GM10248 (cell line): ENCODE data around the gene TTC3.

Experiments
- CTCF ChIA-PET: fragments of 300-600 bp; sonication (Branson Sonifier 250); formaldehyde crosslinking; extraction: SDS; loops from one replicate; lab custom pipeline; 2021; ENCODE audit warnings: antibody characterized with exemption; lab: Yijun Ruan, JAX
- POLR2A ChIA-PET: fragments of 350-650 bp; sonication (Branson Sonifier 250); formaldehyde crosslinking; extraction: SDS; loops from one replicate; lab custom pipeline; 2020; ENCODE audit warnings: antibody characterized with exemption; lab: Yijun Ruan, JAX
- DNase-seq: peaks from one replicate; pipeline ENCODE4 v3.0.0; 2012; ENCODE audit errors: extremely low spot score
- TF ChIP-seq, protein P1 (sequence below): IDR thresholded peaks from 2 replicates; pipeline ENCODE4 v1.5.1; 2012; ENCODE audit warnings: mild to moderate bottlenecking, low read depth; ENCODE audit errors: extremely low read depth, missing control alignments, control extremely low read depth

Gene TTC3

DNA sequence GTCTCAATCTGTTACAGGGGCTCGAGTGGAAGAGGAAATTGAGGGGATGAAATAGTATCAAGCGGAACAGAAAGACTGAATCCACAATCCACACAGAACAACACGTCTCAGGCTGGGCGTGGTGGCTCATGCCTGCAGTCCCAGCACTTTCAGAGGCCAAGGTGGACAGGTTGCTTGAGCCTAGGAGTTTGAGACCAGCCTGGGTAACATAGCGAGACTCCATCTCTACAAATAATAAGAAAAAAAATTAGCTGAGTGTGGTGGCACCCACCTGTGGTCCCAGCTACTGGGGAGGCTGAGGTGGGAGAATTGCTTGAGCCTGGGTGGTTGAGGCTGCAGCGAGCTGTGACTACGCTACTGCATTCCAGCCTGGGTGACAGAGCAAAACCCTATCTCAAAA, 168.4 kb downstream of the TTC3 start:
- ChIA-PET POLR2A (no interaction called here), CTCF (no interaction called here)
- TF ChIP-seq, protein P1, sequence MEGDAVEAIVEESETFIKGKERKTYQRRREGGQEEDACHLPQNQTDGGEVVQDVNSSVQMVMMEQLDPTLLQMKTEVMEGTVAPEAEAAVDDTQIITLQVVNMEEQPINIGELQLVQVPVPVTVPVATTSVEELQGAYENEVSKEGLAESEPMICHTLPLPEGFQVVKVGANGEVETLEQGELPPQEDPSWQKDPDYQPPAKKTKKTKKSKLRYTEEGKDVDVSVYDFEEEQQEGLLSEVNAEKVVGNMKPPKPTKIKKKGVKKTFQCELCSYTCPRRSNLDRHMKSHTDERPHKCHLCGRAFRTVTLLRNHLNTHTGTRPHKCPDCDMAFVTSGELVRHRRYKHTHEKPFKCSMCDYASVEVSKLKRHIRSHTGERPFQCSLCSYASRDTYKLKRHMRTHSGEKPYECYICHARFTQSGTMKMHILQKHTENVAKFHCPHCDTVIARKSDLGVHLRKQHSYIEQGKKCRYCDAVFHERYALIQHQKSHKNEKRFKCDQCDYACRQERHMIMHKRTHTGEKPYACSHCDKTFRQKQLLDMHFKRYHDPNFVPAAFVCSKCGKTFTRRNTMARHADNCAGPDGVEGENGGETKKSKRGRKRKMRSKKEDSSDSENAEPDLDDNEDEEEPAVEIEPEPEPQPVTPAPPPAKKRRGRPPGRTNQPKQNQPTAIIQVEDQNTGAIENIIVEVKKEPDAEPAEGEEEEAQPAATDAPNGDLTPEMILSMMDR: no peak
- no peak for DNase-seq

DNA sequence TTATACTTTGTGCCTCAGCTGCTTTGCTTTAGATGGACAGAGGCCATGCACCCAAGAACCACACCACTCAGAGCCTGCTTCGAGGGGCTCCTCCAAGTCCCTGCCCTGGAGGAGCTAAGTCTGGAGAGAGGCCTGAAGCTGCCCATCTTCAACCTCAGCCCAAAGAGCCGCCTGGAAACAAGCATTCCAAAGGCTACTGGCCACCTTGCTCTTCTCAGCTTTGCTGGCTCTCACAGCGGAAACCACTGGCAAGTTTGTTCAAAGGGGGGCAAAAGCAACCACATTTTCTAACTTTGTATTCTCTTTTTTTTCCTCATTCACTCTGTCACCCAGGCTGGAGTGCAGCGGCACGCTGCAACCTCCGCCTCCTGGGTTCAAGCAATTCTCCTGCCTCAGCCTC, 170.9 kb downstream of the TTC3 start:
- TF ChIP-seq, protein P1: no peak
- DNase-seq: no peak
- ChIA-PET CTCF (interaction anchor here (0.9 to 1.6 kb wide), 7 partner anchors 9 to 234 kb away, joined by 3 to 7 read pairs (median 3); no protein-coding TSS in a partner anchor), POLR2A (no interaction called here)

DNA sequence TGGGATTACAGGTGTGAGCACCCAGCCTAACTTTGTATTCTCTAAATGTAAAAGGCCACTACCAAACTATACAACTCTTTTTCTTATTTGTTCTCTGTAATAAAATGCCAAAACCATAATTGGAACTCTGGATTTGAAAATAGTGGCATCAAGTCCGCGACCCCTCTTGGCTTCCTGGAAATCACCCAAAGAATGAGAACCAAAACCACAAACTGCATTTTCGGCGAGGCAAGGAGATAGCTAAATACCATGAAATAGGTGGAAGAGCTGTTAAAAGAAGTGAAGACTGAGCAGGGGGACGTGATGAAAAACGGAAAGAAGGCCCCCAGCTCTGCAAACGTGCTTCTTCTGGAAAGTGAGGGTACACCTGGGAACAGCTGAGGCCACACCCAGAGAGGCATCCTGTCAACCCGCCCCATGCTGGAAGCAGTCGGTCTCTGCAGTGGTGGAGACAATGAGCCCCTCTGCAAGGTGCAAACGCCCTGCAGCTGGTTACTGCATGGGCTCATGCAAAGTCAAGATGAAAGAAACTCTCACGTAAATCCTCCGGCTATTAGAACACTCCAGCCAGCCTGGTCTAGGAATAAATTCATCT, 171.5 kb downstream of the TTC3 start:
- no peak for DNase-seq
- TF ChIP-seq, protein P1: no peak
- ChIA-PET CTCF (interaction anchor here (0.8 to 1.6 kb wide), 6 partner anchors 10 to 78 kb away, joined by 3 to 7 read pairs (median 4); no protein-coding TSS in a partner anchor), POLR2A (no interaction called here)

DNA sequence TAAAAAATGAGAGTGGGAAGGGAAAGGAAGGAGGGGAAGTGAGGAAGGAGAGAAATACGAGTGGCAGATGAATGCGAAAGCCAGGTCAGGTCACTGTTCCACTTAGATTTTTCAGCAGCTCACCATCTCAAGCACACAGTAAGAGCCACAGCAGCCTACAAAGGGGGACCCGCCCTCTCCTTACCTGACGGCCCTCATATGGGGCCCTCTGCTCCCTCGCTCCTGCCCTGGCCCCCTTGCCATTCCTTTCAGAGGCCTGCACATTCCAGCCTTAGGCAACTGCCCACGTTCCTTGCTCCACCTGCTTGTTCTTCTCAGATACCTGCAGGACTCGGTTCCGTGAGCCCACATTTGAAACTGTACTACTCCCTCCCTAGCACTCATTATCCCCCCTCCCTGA, 172.1 kb downstream of the TTC3 start:
- ChIA-PET POLR2A (no interaction called here), CTCF (interaction anchor here (0.8 to 1.6 kb wide), 4 partner anchors 16 to 78 kb away, joined by 3 to 4 read pairs (median 3); no protein-coding TSS in a partner anchor)
- TF ChIP-seq, protein P1: no peak
- no peak for DNase-seq

DNA sequence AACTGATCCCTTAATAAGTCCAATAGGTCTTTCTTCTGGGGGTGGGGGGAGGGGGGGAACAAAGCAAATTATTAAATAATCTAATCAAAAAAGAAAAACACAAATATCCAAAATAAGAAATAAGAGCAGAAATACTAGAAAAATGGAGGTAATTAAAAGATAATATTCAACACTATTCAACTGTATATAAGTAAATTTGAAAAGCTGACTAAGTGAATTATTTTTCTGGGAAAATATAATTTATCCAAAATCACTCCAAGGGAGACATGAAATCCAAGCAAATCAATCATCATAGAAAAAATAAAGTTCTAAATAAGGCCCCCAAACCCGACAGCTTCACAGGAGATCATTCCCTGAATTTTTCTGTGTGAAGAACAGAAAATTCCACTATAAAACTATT, 175.2 kb downstream of the TTC3 start:
- TF ChIP-seq, protein P1: no peak
- no peak for DNase-seq
- CTCF ChIA-PET: no interaction called here
- POLR2A ChIA-PET: no interaction called here

DNA sequence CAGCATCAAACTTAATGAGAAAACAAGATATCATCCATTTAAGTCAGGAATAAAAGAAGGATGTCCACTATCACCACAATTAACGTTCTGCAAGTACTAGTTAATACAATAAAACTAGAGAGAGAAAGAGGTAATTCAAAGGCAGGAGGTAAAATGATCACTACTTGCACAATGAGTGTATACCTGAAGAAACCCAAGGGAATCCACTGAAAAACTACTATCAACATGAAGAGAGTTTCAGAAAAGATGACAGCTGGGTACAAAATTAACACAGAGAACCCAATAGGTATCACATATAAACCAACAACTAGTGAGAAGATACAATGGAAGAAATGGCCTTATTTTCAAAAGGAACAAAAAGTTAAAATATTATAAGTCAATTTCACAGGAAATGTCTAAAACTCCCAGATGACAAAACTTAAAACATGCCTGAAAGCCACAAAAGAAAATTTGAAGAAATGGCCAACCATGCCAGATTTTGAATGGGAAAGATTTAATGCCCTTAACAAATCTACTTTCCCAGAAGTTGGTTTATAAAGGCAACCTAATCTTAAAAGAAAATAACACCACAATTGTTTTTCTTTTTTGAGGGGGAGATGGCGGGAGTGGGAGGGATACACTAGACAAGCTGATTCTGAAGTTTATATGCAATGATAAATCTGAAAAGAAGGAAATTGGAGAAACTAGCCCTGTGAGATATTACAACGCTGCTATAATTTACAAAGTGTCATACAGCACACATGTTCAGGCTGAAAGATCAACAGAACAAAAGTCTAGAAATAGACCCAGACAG, 176.3 kb downstream of the TTC3 start:
- ChIA-PET POLR2A (interaction anchor here (0.6 kb wide), 1 partner anchor 251 kb away, joined by 3 read pairs; no protein-coding TSS in a partner anchor), CTCF (no interaction called here)
- DNase-seq: no peak
- TF ChIP-seq, protein P1: no peak
